Common myeloid progenitor, CD34-positive (primary cell): ENCODE data around the gene ZNF358.

Experiments used
- CTCF ChIA-PET: fragments of 350-600 bp; sonication (Branson Sonifier 250); formaldehyde crosslinking; loops from one replicate; lab custom pipeline; 2021; ENCODE audit warnings: antibody characterized with exemption; lab: Charles Lee
- POLR2A ChIA-PET: fragments of 350-600 bp; sonication (Branson Sonifier 250); formaldehyde crosslinking; loops from one replicate; lab custom pipeline; 2021; ENCODE audit warnings: antibody characterized with exemption; lab: Charles Lee
- DNase-seq, 3 donors: peaks; one replicate each; pipeline versions ENCODE4 v3.0.0 to v3.0.0-alpha.2; 2013
- H3K27ac ChIP-seq, 2 experiments: 1 replicate in 1 of 2; 2 replicates in 1 of 2; pipeline ENCODE4 v1.7.0; 2013; ENCODE audit warnings: inconsistent platforms in 2 of 2, low read length in 2 of 2, mild to moderate bottlenecking in 2 of 2, low read depth in 1 of 2, moderate library complexity in 1 of 2; ENCODE audit not compliant: severe bottlenecking in 2 of 2, insufficient read depth in 1 of 2, poor library complexity in 1 of 2
- H3K27me3 ChIP-seq, 5 experiments: replicated peaks in 2 of 5; 1 replicate in 3 of 5; 2 replicates in 2 of 5; pipeline versions ENCODE4 v1.6.1 to v1.7.0; 2013; ENCODE audit warnings: low read length in 4 of 5, mild to moderate bottlenecking in 2 of 5, moderate library complexity in 2 of 5, inconsistent platforms in 1 of 5; ENCODE audit not compliant: insufficient read depth in 5 of 5, control insufficient read depth in 4 of 5
- H3K36me3 ChIP-seq, 4 experiments: 1 replicate in 2 of 4; 2 replicates in 2 of 4; pipeline versions ENCODE4 v1.6.1 to v1.7.0; 2013; ENCODE audit warnings: low read length in 3 of 4, control low read depth in 1 of 4, mild to moderate bottlenecking in 1 of 4; ENCODE audit not compliant: control insufficient read depth in 4 of 4, insufficient read depth in 4 of 4
- H3K4me1 ChIP-seq, 4 experiments: 1 replicate in 3 of 4; 2 replicates in 1 of 4; pipeline versions ENCODE4 v1.6.1 to v1.7.1; 2013; ENCODE audit warnings: low read length in 3 of 4, mild to moderate bottlenecking in 3 of 4, control low read depth in 1 of 4, inconsistent platforms in 1 of 4, moderate library complexity in 1 of 4; ENCODE audit not compliant: control insufficient read depth in 4 of 4, insufficient read depth in 4 of 4; ENCODE audit errors: control extremely low read depth in 1 of 4
- H3K4me3 ChIP-seq, 7 experiments: 1 replicate in 4 of 7; 2 replicates in 3 of 7; pipeline versions ENCODE4 v1.5.1 to v1.7.0; 2013; ENCODE audit warnings: mild to moderate bottlenecking in 7 of 7, low read length in 6 of 7, moderate library complexity in 6 of 7, inconsistent platforms in 2 of 7, low read depth in 2 of 7, control low read depth in 1 of 7; ENCODE audit not compliant: insufficient read depth in 4 of 7, control insufficient read depth in 1 of 7; ENCODE audit errors: extremely low read depth in 1 of 7
- H3K9me3 ChIP-seq, 5 experiments: 1 replicate in 4 of 5; 2 replicates in 1 of 5; pipeline versions ENCODE4 v1.6.1 to v1.7.1; 2013; ENCODE audit warnings: low read length in 4 of 5, mild to moderate bottlenecking in 2 of 5, inconsistent platforms in 1 of 5, low read depth in 1 of 5, moderate library complexity in 1 of 5; ENCODE audit not compliant: control insufficient read depth in 4 of 5, insufficient read depth in 2 of 5; ENCODE audit errors: control extremely low read depth in 1 of 5
- WGBS: methylation state at CpG from one replicate; pipeline ENCODE4 v1.1.5; 2013; ENCODE audit not compliant: insufficient coverage; 5-methylcytosine and 5-hydroxymethylcytosine counted together

Gene ZNF358

DNA sequence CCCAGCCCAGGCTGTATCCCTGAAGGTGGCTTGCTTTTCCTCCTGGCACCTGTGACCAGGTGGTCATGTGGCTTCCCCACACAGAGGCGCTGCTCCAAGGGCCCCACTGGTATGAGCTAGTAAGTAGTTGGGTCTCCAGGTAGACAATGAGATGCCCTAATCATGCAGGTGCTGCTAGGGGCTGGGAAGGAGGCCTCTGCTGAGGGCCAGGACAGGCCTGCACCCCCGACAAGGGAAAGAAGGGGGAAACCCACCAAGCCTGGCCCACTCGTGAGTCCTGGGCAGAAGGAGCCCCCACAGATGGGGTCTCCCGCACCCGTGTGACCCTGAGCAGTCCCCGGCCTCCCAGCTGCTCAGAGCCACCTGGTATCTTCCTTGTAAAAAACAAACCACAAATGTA lies 40.2 kb upstream of the ZNF358 start:
- ChIA-PET CTCF (no interaction called here), POLR2A (no interaction called here)
- peaks cover 0 to 9% (median 5%) of the 10 kb centered on the region in 4 experiments for H3K4me1 ChIP-seq
- H3K9me3 ChIP-seq = no peaks in the 10 kb centered on the region
- no peak overlapping the region for H3K4me3 ChIP-seq
- no peak for DNase-seq
- peaks cover 7 to 20% (median 14%) of the 10 kb centered on the region in 4 experiments for H3K36me3 ChIP-seq
- no peak overlapping the region for H3K27ac ChIP-seq
- 96% methylated on average over 5 of the region's 6 CpGs for WGBS
- H3K27me3 ChIP-seq = no peaks in the 10 kb centered on the region

DNA sequence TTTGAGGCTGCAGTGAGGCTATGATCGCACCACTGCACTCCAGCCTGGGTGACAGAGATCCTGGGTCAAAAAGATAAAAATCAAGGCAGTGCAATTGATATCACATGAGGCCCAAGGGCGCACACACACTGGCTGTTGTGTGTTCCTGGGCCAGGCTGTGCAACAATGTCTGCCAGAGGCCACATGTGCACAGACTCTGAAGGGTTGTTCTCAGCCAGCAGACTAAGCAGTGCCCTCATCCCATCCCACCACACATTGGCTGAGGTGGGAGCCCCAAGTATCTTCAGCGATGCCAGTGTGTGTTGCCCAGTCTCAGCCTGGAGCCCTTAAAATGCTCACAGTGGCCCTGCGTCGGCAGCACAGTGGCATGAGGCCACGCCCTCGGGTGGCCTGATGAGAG lies 39.7 kb upstream of the ZNF358 start:
- no peak overlapping the region for H3K4me3 ChIP-seq
- ChIA-PET POLR2A (no interaction called here), CTCF (no interaction called here)
- WGBS = 100% methylated on average over 3 of the region's 7 CpGs
- no peaks in the 10 kb centered on the region for H3K9me3 ChIP-seq
- H3K36me3 ChIP-seq = peaks cover 4 to 15% (median 9%) of the 10 kb centered on the region in 4 experiments
- H3K27ac ChIP-seq = no peak overlapping the region
- H3K27me3 ChIP-seq = no peaks in the 10 kb centered on the region
- peaks cover 0 to 13% (median 9%) of the 10 kb centered on the region in 4 experiments for H3K4me1 ChIP-seq
- DNase-seq = no peak

DNA sequence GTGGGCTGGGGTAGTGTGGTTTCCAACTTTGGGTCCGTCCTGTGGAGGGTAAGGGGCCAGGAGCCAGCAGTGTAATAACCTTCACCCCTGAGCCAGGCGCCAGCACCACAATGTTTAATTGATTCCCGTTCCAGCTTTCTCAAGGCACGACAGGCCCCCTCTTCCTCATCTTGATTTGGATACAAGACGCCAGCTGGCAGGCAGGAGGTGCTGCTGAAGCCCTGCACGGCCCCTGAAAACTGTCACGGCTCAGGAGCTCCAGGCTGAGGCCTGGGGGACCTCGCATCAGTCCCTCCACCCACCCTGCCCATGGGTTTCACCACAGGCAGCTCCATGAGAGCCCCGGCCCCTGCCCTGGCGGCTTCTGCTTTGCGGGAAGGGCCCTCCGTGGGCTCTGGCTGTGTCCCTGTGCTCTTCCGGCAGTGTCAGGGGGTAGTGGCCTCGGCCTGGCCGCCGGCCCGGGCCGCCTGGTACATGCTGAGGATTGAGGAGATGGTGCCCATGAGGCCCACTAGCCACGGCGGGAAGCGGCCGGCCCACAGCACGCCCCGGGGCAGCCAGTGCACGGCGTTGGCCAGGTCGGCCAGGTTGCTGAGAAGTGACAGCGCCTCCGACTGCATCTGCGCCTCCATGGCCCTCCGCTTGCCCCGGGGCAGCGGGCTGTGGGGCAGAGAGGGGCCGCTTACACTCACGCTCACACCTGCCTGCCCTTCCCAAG lies 39.0 kb upstream of the ZNF358 start:
- H3K9me3 ChIP-seq = no peaks in the 10 kb centered on the region
- POLR2A ChIA-PET = no interaction called here
- no peak for DNase-seq
- no peak overlapping the region for H3K4me3 ChIP-seq
- 96% methylated on average over 27 of the region's 35 CpGs for WGBS
- no peaks in the 10 kb centered on the region for H3K27me3 ChIP-seq
- H3K4me1 ChIP-seq = peaks cover 0 to 13% (median 9%) of the 10 kb centered on the region in 4 experiments
- CTCF ChIA-PET = no interaction called here
- peaks cover 0 to 9% (median 3%) of the 10 kb centered on the region in 4 experiments for H3K36me3 ChIP-seq
- H3K27ac ChIP-seq = no peak overlapping the region

DNA sequence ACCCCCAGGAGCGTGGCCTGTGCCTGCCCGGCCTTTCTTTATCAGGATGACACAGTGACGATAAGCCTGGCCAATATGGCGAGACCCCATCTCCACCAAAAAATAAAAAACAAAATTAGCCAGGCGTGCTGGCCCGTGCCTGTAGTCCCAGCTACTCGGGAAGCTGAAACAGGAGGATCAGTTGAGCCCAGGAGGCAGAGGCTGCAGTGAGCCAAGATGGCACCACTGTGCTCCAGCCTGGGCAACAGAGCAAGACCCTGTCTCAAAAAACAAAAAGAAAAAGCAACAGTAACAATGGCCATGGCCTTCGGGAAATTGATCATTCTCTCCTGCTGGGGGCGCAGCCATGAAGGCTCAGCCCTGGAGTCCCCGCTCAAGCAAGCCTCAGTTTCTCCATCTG lies 38.1 kb upstream of the ZNF358 start:
- ChIA-PET POLR2A (no interaction called here), CTCF (no interaction called here)
- Histone ChIP-seq H3K4me1 (peaks cover 0 to 18% (median 15%) of the 10 kb centered on the region in 4 experiments), H3K36me3 (peaks cover 0 to 4% (median 0%) of the 10 kb centered on the region in 4 experiments), H3K4me3 (no peak overlapping the region), H3K27me3 (no peaks in the 10 kb centered on the region), H3K9me3 (no peaks in the 10 kb centered on the region), H3K27ac (no peak overlapping the region)
- DNase-seq = no peak
- WGBS = 97% methylated on average over 8 of the region's 10 CpGs

DNA sequence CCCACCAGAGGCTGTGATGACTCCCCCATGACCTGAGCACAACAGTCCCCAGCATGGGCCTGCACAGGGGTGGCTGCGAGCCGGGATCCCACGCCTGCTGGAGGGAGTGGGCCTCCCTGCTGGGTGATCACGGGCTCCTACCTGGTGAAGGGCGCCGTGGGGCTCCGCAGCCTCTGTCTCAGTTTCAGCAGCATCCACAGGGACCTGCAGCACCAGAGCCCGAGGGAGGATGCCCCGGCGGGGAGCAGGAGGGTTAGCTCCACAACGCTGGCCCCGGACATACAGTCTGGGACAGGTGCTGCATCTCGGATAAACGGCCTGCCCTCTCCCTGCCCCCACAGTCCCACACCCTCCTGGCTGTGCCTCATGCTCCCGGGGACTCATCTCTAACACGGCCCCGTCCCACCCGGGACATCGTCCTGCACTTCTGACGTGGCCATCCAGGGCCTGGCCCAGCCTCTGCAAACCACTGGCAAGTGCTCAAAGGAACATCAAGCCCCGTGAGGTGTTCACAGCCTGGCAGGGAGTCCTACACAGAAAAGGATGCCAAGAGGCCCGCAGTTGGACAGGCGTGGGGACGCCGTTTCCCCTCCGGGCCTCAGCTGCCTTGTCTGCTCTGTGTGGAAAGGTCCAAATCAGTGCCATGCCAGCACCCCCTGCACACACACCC lies 37.6 kb upstream of the ZNF358 start:
- Histone ChIP-seq H3K27me3 (no peaks in the 10 kb centered on the region), H3K27ac (no peak overlapping the region), H3K36me3 (peaks cover 0 to 4% (median 0%) of the 10 kb centered on the region in 4 experiments), H3K4me3 (no peak overlapping the region), H3K4me1 (peaks cover 0 to 22% (median 19%) of the 10 kb centered on the region in 4 experiments), H3K9me3 (no peaks in the 10 kb centered on the region)
- 94% methylated on average over 22 of the region's 26 CpGs for WGBS
- ChIA-PET POLR2A (no interaction called here), CTCF (no interaction called here)
- no peak for DNase-seq

DNA sequence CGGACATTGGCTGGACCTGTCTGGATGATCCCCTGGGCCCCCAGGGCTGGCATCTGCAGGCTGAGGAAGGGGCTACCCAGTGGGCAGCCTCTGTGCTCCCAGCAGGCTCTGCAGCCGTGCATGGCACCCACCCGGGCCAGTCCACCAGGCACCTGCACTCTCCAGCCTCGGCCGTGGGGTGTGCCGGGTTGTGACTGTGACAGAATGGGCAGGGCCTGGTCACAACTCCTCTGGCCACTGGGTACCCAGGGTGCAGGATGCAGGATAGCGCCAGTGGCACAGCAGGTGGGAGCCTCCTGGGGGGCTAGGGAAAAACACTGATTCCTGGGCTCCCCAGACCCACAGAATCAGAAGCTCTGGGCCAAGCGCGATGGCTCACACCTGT lies 37.1 kb upstream of the ZNF358 start:
- Histone ChIP-seq H3K9me3 (no peaks in the 10 kb centered on the region), H3K36me3 (peaks cover 0 to 4% (median 0%) of the 10 kb centered on the region in 4 experiments), H3K4me3 (no peak overlapping the region), H3K4me1 (peaks cover 0 to 27% (median 22%) of the 10 kb centered on the region in 4 experiments), H3K27me3 (no peaks in the 10 kb centered on the region), H3K27ac (no peak overlapping the region)
- no peak for DNase-seq
- WGBS = 98% methylated on average over 9 of the region's 9 CpGs
- CTCF ChIA-PET = no interaction called here
- POLR2A ChIA-PET = no interaction called here
